ENCODE data around the gene LTBP2. TPM values are rescaled to one million over a fixed set of nuclear protein-coding genes. Genes with fewer than 3 reads are reported as not detected.

Gene LTBP2
- total RNA-seq, 1 donor from 2014 or later, result 93.0 TPM

DNA sequence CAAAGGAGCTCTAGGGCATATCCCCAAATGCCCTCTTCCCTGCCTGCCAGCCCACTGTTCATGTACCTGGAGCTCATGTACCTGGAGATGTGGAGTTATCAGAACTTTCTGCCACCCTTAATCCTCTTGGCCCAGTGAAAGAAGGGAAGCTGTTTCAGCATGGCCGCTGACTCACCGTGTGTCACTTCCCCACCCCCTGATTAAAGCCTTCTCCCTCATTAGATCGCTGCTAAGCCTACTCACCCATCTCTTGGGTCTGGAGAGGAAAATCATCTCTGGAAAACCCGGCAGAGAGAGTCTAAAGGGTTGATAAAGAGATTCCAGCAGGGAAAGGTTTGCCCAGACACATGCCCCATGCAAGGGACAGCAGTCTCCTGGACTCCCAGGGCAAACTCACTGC lies 4.5 kb upstream of the LTBP2 start:
- no peak for ATAC-seq
- no peak for DNase-seq (ENCODE audit: low spot score)
- intact Hi-C loops (cut with DNase I), result no loop called here

DNA sequence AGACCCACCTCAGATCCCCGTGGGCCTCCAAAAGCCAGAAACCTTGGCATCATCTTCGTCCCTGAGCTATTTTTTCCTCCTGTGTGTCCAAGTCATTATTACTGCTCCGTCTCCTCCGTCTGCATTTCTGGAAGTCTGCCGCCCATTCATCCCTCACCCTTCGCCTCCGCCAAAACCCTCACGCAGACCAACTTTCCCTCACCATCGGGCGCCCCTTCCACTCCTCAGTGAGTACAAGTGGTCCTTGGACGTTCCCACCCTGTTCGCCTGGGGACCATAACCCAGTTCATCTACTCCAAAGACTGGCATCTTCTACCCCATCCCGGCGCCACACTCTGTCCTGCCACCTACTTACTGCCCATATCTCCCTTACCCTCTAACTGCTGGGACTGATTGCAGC lies 3.7 kb upstream of the LTBP2 start:
- intact Hi-C loops (cut with DNase I), result no loop called here
- ATAC-seq (no peak), DNase-seq (ENCODE audit: low spot score) (no peak)

DNA sequence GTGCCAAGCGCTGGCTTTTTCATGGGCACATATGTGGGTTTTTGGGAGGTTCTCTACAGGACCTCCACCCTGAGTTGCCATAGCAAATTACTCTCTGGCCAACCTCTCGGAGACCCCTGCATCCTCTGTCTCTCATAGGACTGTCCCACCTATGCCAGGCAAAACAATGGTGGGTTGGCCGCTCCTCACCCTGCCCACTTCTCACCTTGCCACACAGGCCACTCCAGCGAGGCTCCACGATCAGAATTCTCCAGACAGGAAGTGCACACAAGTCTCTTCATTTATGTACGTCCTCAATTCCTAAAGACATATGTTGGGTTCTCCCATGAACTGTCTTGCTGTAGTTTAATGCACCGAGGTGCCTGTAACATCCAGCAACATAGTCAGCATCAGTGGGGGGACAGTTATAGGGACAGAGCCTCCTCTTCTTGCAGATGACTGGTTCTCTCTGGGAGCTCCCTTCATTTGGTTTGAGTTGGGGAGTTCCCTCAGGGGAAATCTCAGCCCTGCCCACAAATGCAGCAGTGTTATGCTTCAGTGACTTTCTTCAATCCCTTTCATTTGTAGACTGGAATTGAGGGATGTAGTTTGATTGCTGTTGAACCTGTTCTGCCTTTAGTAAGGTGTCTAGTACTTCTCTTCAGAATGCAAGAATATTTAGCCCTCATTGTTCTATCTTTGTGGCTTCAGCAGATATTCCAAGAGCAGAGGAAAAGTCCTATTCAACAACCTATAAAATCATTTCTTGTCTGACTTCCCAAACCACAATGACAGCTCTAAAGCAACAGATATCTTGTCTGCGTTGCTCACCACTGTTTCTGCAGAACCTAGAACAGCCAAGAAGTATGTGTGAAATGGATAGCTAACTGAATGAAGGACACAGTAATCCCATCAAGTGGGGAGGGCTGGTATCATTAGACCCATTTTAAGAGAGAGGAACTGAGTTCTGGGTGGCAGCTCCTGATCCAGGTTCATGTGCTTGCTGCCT lies 2.8 kb upstream of the LTBP2 start:
- no peak for ATAC-seq
- intact Hi-C loops (cut with DNase I), result loop anchor here (5.0 kb wide), 1 partner anchor 113 kb away; no protein-coding TSS in a partner anchor
- no peak for DNase-seq (ENCODE audit: low spot score)

- intact Hi-C loops (cut with DNase I), result loop anchor here (5.0 kb wide), 1 partner anchor 111 kb away; no protein-coding TSS in a partner anchor
- no peak for ATAC-seq
These were observed 1.3 kb upstream of the LTBP2 start for GRCh38 chr14:74613211-74613914.

GRCh38 chr14:74612350-74613021 lies 449 bp upstream of the LTBP2 start:
- DNase-seq (ENCODE audit: low spot score) (peak; percentile 86), ATAC-seq (peak; percentile 74)
- intact Hi-C loops (cut with DNase I), result loop anchor here (5.0 kb wide), 1 partner anchor 110 kb away; no protein-coding TSS in a partner anchor

More at GRCh38 chr14:74613211-74613914, 1.3 kb upstream of the LTBP2 start:
- DNase-seq (ENCODE audit: low spot score), result no peak

- DNase-seq (ENCODE audit: low spot score) (no peak), ATAC-seq (peak; percentile 0)
- intact Hi-C loops (cut with DNase I), result loop anchor here (5.0 kb wide), 1 partner anchor 109 kb away; no protein-coding TSS in a partner anchor
These were observed 979 bp downstream of the LTBP2 start for GRCh38 chr14:74610866-74611649.

DNA sequence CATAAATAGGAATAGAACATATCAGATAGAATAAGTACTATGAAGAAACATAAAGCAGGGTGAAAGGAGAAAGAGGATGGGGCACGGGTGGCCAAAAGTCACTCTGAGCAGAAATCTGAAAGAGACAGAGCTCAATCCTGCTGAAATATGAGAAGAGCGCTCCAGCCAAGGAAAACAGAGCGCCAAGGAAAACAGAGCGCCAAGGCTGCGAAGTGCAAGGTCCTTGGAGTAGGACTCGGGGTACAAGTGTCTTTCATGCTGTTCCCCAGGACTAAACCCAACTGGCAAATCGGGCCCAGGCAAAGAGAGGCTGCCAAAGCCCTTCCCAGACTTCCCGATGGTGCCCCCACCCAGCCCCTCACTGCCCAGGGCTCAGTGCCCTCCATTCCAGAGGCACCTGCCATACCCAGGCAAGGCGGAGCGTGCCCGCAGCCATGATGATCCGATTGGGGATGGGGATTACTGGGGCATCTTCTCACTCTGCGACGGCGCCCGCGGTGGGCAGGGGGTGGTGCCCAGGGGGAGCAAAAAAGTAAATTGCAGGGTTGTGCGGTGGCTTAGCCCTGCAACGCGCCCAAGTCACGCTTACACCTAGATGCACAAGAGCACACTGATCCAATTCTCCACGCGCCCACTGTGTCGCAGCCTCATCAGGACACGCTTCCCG lies 1.7 kb downstream of the LTBP2 start:
- ATAC-seq (no peak), DNase-seq (ENCODE audit: low spot score) (no peak)
- intact Hi-C loops (cut with DNase I), result loop anchor here (5.0 kb wide), 1 partner anchor 108 kb away; no protein-coding TSS in a partner anchor

DNA sequence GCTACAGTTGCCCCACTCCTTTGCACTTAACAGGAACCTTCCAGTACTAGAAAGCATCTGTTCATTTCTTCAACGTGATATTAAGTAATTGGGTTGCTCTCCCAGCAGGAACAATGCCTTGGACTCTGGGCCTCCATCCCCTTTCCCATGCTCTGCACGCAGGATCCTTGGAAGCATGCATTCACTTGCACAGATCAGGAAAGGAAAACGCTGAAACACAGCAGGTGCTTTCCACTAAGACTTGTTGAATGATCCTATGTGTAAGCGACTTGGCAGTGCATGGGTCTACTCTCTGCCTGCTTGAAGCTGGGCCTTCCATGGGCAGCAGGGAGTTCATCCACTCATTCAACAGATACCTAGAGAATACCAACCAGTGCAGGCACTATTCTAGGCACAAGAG lies 2.3 kb downstream of the LTBP2 start:
- ATAC-seq (no peak), DNase-seq (ENCODE audit: low spot score) (no peak)
- intact Hi-C loops (cut with DNase I), result loop anchor here (5.0 to 10.0 kb wide), 2 partner anchors 107 to 195 kb away; no protein-coding TSS in a partner anchor

GRCh38 chr14:74608959-74609611 lies 3.0 kb downstream of the LTBP2 start:
- intact Hi-C loops (cut with DNase I), result loop anchor here (10.0 kb wide), 1 partner anchor 196 kb away; no protein-coding TSS in a partner anchor
- ATAC-seq, result peak; percentile 61
- peak; percentile 94 for DNase-seq (ENCODE audit: low spot score)

- DNase-seq (ENCODE audit: low spot score), result no peak
- intact Hi-C loops (cut with DNase I), result loop anchor here (10.0 kb wide), 1 partner anchor 198 kb away; no protein-coding TSS in a partner anchor
- no peak for ATAC-seq
These were observed 5.3 kb downstream of the LTBP2 start for GRCh38 chr14:74606727-74607126.

DNA sequence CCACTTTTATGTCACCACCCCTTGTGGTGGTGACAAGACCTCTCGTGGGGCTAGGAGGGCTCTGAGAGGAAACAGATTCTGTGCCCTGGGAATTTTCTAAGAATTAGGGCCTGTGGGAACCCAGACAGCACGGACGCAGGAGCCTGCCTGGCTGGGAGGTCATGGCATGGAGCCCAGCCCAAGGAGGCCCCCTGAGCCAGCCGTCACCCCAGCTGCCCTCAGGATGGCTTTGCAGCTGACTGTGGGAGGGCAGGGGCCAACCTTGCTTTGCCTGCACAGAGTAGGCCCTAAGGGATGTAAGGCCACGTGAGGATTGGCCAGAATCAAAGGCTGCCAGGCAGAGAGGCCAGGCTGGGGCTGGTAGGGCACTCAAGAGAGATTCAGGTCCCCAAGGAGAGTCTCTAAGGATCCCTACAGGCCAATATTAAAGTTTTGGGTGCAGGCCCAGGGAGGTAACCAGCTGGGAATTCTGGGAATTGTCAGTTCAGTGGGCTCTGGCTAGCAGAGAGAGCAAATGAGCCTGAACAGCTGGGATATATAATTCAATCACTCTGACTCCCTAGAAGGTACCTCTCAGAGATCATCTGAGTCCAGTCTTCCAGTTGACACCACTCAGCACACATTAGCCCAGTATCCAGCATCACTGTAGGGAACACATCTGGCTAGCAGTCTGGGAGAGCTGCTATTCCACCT lies 6.4 kb downstream of the LTBP2 start:
- ATAC-seq, result peak; percentile 27
- no peak for DNase-seq (ENCODE audit: low spot score)
- intact Hi-C loops (cut with DNase I), result loop anchor here (10.0 kb wide), 1 partner anchor 199 kb away; no protein-coding TSS in a partner anchor

- intact Hi-C loops (cut with DNase I), result loop anchor here (10.0 kb wide), 1 partner anchor 200 kb away; no protein-coding TSS in a partner anchor
- DNase-seq (ENCODE audit: low spot score), result no peak
- peak; percentile 33 for ATAC-seq
These were observed 7.1 kb downstream of the LTBP2 start for GRCh38 chr14:74604911-74605310.

GRCh38 chr14:74604157-74604556 lies 7.9 kb downstream of the LTBP2 start:
- DNase-seq (ENCODE audit: low spot score), result no peak
- no peak for ATAC-seq
- intact Hi-C loops (cut with DNase I), result loop anchor here (10.0 kb wide), 1 partner anchor 201 kb away; no protein-coding TSS in a partner anchor

- DNase-seq (ENCODE audit: low spot score) (no peak), ATAC-seq (no peak)
- intact Hi-C loops (cut with DNase I), result loop anchor here (10.0 kb wide), 1 partner anchor 203 kb away; no protein-coding TSS in a partner anchor
These were observed 10.1 kb downstream of the LTBP2 start for GRCh38 chr14:74601982-74602381.

- ATAC-seq (no peak), DNase-seq (ENCODE audit: low spot score) (no peak)
- intact Hi-C loops (cut with DNase I), result loop anchor here (10.0 kb wide), 1 partner anchor 205 kb away; no protein-coding TSS in a partner anchor
These were observed 12.1 kb downstream of the LTBP2 start for GRCh38 chr14:74599946-74600345.

DNA sequence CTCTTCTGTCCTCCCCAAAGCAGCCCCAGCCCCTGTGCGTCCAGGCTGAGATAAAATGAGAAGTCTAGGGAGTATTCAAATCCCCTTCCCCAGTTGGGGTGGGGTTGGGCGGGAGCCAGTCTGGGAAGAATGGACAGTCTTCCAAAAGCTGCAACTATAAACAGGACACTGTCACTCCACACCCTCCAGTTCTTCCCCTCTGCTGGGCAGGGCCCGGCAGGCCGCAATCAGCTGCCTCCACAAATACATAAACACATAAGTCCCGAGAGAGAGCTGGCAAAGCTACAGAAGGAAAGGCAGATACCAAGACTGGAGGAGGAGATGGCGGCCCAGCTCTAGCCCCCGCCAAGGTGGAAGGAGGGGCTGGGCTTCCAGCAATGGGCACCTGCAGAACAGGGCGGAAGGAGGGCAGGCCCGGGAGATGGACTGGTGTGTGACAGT lies 12.7 kb downstream of the LTBP2 start:
- intact Hi-C loops (cut with DNase I), result no loop called here
- no peak for DNase-seq (ENCODE audit: low spot score)
- peak; percentile 60 for ATAC-seq
